Subcutaneous adipose tissue (tissue), 4 donors: ENCODE results near the gene RANBP9. TPM values are rescaled to one million over a fixed set of nuclear protein-coding genes. Genes with fewer than 3 reads are reported as not detected.

Experiments
- CTCF ChIP-seq: fragments of 450-650 bp; IDR thresholded peaks from one replicate; pipeline ENCODE4 v1.5.1; 2016; ENCODE audit warnings: low read depth, mild to moderate bottlenecking, control low read depth, antibody characterized with exemption, moderate library complexity
- total RNA-seq, 4 donors: library from RNA; depleted of rRNA; stranded (reverse); fragments of >200 nt; gene quantifications; one replicate each; pipeline ENCODE4 v1.1.0, GENCODE V29; 2016

The RANBP9 gene
- total RNA-seq, 4 donors from 2014 or later, result 35.2 to 63.3 (median 52.1) TPM

GRCh38 chr6:13724182-13724581, 12.5 kb upstream of the RANBP9 start:
- TF ChIP-seq CTCF, result no peak

DNA sequence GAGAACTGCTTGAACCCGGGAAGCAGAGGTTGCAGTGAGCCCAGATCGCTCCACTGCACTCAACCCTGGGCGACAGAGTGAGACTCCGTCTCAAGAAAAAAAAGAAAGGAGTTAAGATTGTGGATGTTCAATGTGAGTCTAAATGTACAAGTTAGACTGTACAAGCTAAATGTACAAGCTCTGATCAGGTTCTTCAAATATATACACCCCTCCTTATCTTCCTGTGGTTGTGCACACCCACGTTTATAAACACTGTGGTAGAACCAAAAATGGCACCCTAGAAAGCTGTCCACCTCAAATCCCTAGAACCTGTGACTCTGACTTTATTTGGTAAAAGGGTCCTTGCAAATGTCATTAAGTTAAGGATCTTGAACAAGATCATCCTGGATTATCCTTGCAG, 11.2 kb upstream of the RANBP9 start:
- TF ChIP-seq CTCF, result no peak

GRCh38 chr6:13718123-13718458, 6.5 kb upstream of the RANBP9 start:
- no peak for TF ChIP-seq CTCF

- no peak for TF ChIP-seq CTCF
Measured at GRCh38 chr6:13716955-13717295, 5.3 kb upstream of the RANBP9 start.

GRCh38 chr6:13716225-13716954, 4.8 kb upstream of the RANBP9 start:
- no peak for TF ChIP-seq CTCF

DNA sequence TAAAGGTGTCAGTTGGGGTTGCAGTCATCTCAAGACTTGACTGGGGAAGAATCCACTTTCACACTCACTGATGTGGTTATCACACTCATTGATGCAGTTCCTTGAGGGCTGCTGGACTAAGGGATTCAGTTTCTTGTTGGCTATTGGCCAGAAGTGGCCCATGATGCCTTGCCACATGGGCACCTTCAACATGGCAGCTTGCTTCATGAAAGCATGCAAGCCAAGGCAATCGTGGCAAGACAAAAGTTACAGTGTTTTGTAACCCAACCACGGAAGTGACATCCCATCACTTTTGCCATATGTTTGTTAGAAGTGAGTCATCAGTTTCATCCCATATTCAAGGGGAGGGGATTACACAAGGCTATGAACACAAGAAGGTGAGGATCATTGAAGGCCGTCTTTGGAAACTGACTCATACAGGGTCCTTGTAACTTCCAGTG, 3.8 kb upstream of the RANBP9 start:
- TF ChIP-seq CTCF, result no peak

GRCh38 chr6:13712599-13712898, 914 bp upstream of the RANBP9 start:
- no peak for TF ChIP-seq CTCF
